Naive thymus-derived CD4-positive, alpha-beta T cell (primary cell): Measurements from ENCODE around the gene TMEM14C. TPM values are rescaled to one million over a fixed set of nuclear protein-coding genes. Genes with fewer than 3 reads are reported as not detected.
A peak's percentile ranks its signal among the peaks of the same experiment; 100 is the strongest.

Experiments used
- ATAC-seq: fragments of 150-1000 bp; cut with Tn5 transposase; 2 replicates; pipeline ENCODE4 v1.10.0; 2021; ENCODE audit warnings: mild to moderate bottlenecking, moderate library complexity
- CTCF ChIA-PET: fragments of 350-600 bp; sonication (Branson Sonifier 250); formaldehyde crosslinking; loops from one replicate; lab custom pipeline; 2021; ENCODE audit warnings: antibody characterized with exemption; lab: Charles Lee
- POLR2A ChIA-PET: fragments of 350-600 bp; sonication (Branson Sonifier 250); formaldehyde crosslinking; loops from one replicate; lab custom pipeline; 2021; ENCODE audit warnings: antibody characterized with exemption, inconsistent platforms; lab: Charles Lee
- DNase-seq, 9 donors: peaks; one replicate each; pipeline versions ENCODE4 v3.0.0 to v3.0.0-alpha.2; 2020 to 2022; ENCODE audit warnings: mixed read lengths in 1 of 9
- H3K27ac ChIP-seq: one replicate; pipeline ENCODE4 v1.7.0; 2013; ENCODE audit warnings: mild to moderate bottlenecking, low read depth, low read length, moderate library complexity
- H3K27me3 ChIP-seq, 2 donors: one replicate each; pipeline ENCODE4 v1.7.0; 2013; ENCODE audit warnings: low read length in 2 of 2, mild to moderate bottlenecking in 2 of 2, moderate library complexity in 2 of 2; ENCODE audit not compliant: control insufficient read depth in 2 of 2, insufficient read depth in 2 of 2
- H3K36me3 ChIP-seq, 3 experiments: 1 replicate in 2 of 3; 2 replicates in 1 of 3; pipeline ENCODE4 v1.7.0; 2013; ENCODE audit warnings: low read length in 3 of 3, mild to moderate bottlenecking in 3 of 3, moderate library complexity in 1 of 3; ENCODE audit not compliant: insufficient read depth in 3 of 3, control insufficient read depth in 2 of 3
- H3K4me1 ChIP-seq, 2 donors: one replicate each; pipeline ENCODE4 v1.7.0; 2013; ENCODE audit warnings: low read length in 2 of 2, mild to moderate bottlenecking in 2 of 2, moderate library complexity in 1 of 2; ENCODE audit not compliant: control insufficient read depth in 2 of 2, insufficient read depth in 2 of 2
- H3K4me3 ChIP-seq: 2 replicates; pipeline ENCODE4 v1.7.0; 2013; ENCODE audit warnings: mild to moderate bottlenecking, low read length
- H3K9me3 ChIP-seq, 3 experiments: 1 replicate in 2 of 3; 2 replicates in 1 of 3; pipeline ENCODE4 v1.7.0; 2013; ENCODE audit warnings: low read length in 3 of 3; ENCODE audit not compliant: control insufficient read depth in 2 of 3
- H3K27ac Mint-ChIP-seq, 9 donors: one replicate each; pipeline ENCODE4 v1.8.0; 2020 to 2022; ENCODE audit warnings: mixed read lengths in 9 of 9, mild to moderate bottlenecking in 8 of 9, moderate library complexity in 5 of 9, inconsistent platforms in 2 of 9
- H3K27me3 Mint-ChIP-seq, 5 donors: one replicate each; pipeline ENCODE4 v1.8.0; 2021 to 2022; ENCODE audit warnings: mixed read lengths in 5 of 5, mild to moderate bottlenecking in 1 of 5
- H3K36me3 Mint-ChIP-seq, 5 donors: one replicate each; pipeline ENCODE4 v1.8.0; 2020 to 2022; ENCODE audit warnings: mixed read lengths in 5 of 5, mild to moderate bottlenecking in 3 of 5, inconsistent platforms in 1 of 5
- H3K4me1 Mint-ChIP-seq, 7 donors: one replicate each; pipeline ENCODE4 v1.8.0; 2020 to 2022; ENCODE audit warnings: mixed read lengths in 7 of 7, mild to moderate bottlenecking in 3 of 7, inconsistent platforms in 1 of 7
- H3K4me3 Mint-ChIP-seq, 10 donors: one replicate each; pipeline ENCODE4 v1.8.0; 2020 to 2022; ENCODE audit warnings: mild to moderate bottlenecking in 10 of 10, mixed read lengths in 10 of 10, moderate library complexity in 6 of 10, inconsistent platforms in 2 of 10
- H3K9me3 Mint-ChIP-seq, 11 donors: one replicate each; pipeline ENCODE4 v1.8.0; 2020 to 2022; ENCODE audit warnings: mixed read lengths in 11 of 11, mild to moderate bottlenecking in 4 of 11, inconsistent platforms in 1 of 11, moderate library complexity in 1 of 11
- intact Hi-C, 2 donors: fragments of 100-400 bp; cut with micrococcal nuclease; formaldehyde crosslinking; loops; one replicate each; pipeline ENCODE4 v1.15.1; 2023
- polyA plus RNA-seq, 2 donors: library from polyadenylated mRNA; unstranded; fragments of 300-500 nt; fragmentation: Illumina TruSeq; gene quantifications; one replicate each; pipeline ENCODE4 v1.2.3, GENCODE V29; 2021
- total RNA-seq, 6 experiments: library from RNA in 5 of 6; stranded (reverse) in 5 of 6; gene quantifications; 1 replicate in 5 of 6; 2 replicates in 1 of 6; pipeline ENCODE4 v1.2.3 and lab custom pipeline; 2021 to 2026

Gene TMEM14C
- total and polyA plus RNA-seq, 7 experiments from 2014 or later, result 20.2 to 172 (median 40.4) TPM

DNA sequence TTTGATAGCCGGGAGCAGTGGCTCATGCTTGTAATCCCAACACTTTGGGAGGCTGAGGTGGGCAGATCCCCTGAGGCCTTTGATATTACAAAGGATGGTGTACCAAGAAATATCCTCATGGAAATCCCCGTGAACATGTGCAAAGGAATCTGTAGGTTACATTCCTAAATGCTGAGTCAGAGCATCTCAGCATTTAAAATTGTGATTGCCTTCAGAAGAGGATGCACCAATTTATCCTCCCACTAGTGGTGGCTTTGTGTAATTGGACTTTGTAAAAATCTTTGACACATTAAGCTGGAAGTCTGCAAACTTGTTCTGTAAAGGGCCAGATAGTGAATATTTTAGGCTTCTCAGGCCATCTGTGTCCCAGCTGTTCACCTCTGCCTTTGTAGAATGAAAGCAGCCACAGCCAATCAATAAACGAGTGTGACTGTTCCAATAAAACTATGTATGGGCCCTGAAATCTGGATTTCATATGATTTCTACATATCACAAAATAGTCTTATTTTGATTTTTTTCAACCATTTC lies 36.5 kb downstream of the TMEM14C start:
- Mint-ChIP-seq H3K4me1 (peaks cover 5 to 35% (median 24%) of the 10 kb centered on the region in 7 donors), H3K9me3 (no peaks in the 10 kb centered on the region), H3K27me3 (no peaks in the 10 kb centered on the region), H3K4me3 (no peak overlapping the region), H3K27ac (peak overlapping the region in 2 of 9 donors; percentile 28 to 72), H3K36me3 (peaks cover 12 to 61% (median 36%) of the 10 kb centered on the region in 5 donors)
- H3K36me3 ChIP-seq, result peaks cover 0 to 36% (median 4%) of the 10 kb centered on the region in 3 experiments
- H3K9me3 ChIP-seq, result no peaks in the 10 kb centered on the region
- CTCF ChIA-PET, result interaction anchor here (0.6 to 1.2 kb wide), 2 partner anchors 11 to 37 kb away, joined by 3 to 4 read pairs; partner anchors contain the start of genes TMEM14B and TMEM14C
- intact Hi-C loops, result loop anchor here (1.0 kb wide), 2 partner anchors 12 to 249 kb away; partner anchors contain the start of gene TMEM14B (in 1 of the 2)
- H3K4me1 ChIP-seq, result no peaks in the 10 kb centered on the region
- POLR2A ChIA-PET, result interaction anchor here (0.9 to 1.5 kb wide), 2 partner anchors 12 to 39 kb away, joined by 3 to 5 read pairs; partner anchors contain the start of gene TMEM14B
- H3K4me3 ChIP-seq, result no peak overlapping the region
- H3K27me3 ChIP-seq, result no peaks in the 10 kb centered on the region
- H3K27ac ChIP-seq, result no peak overlapping the region
- DNase-seq, result peak in 4 of 9 donors; percentile 8 to 27 (median 14)
- ATAC-seq, result peak; percentile 66

DNA sequence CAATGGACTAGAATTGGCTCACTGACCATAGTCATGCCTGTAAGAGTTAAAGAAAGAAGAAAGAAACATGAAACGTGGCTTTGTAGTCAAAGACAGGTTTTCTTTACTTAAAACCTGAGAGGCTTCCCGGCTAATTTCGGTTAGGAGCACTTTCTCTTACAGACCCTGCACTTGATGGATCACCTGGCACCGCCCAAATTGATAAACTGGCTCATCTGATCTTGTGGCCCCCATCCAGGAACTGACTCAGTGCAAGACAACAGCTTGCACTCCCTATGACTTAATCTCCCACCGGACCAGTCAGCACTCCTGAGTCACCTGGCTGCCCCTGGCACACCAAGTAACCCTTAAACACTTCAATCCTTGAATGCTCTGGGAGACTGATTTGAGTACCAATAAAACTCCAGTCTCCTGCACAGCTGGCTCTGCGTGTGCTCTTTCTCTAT lies 37.0 kb downstream of the TMEM14C start:
- H3K27me3 ChIP-seq, result no peaks in the 10 kb centered on the region
- H3K36me3 ChIP-seq, result peaks cover 0 to 30% (median 0%) of the 10 kb centered on the region in 3 experiments
- intact Hi-C loops, result loop anchor here (1.0 kb wide), 2 partner anchors 13 to 250 kb away; partner anchors contain the start of gene TMEM14B (in 1 of the 2)
- H3K4me1 Mint-ChIP-seq, result peaks cover 5 to 31% (median 20%) of the 10 kb centered on the region in 7 donors
- no peaks in the 10 kb centered on the region for H3K9me3 Mint-ChIP-seq
- H3K4me1 ChIP-seq, result no peaks in the 10 kb centered on the region
- no peak overlapping the region for H3K27ac ChIP-seq
- H3K27ac Mint-ChIP-seq, result peak overlapping the region in 1 of 9 donors; percentile 53
- ChIA-PET POLR2A (interaction anchor here (0.9 to 1.5 kb wide), 2 partner anchors 12 to 39 kb away, joined by 3 to 5 read pairs; partner anchors contain the start of gene TMEM14B), CTCF (interaction anchor here (0.6 to 1.2 kb wide), 2 partner anchors 12 to 37 kb away, joined by 3 to 4 read pairs; partner anchors contain the start of genes TMEM14B and TMEM14C)
- H3K9me3 ChIP-seq, result no peaks in the 10 kb centered on the region
- ATAC-seq (no peak), DNase-seq (no peak)
- no peaks in the 10 kb centered on the region for H3K27me3 Mint-ChIP-seq
- H3K36me3 Mint-ChIP-seq, result peaks cover 8 to 57% (median 31%) of the 10 kb centered on the region in 5 donors
- no peak overlapping the region for H3K4me3 Mint-ChIP-seq
- no peak overlapping the region for H3K4me3 ChIP-seq

DNA sequence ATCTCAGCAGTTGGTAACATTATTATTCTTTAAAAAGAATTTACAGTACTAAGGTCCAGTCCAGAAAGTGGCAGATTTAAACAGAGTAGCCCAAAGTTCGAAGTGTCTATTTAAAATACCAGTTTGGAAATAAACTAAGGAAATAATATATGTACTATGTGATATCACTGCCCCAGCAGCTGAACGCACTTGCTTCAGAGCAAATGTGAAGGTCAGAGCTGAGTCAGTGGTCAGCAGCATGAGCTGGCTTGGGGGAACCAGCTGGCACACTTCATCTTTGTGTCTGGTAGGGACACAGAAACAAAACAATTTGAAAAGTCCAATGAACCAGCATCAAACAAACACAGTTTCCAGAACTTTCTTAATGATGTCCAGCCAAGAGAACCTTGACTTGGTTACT lies 40.1 kb downstream of the TMEM14C start:
- H3K27me3 ChIP-seq, result no peaks in the 10 kb centered on the region
- ATAC-seq (no peak), DNase-seq (no peak)
- peaks cover 0 to 5% (median 0%) of the 10 kb centered on the region in 3 experiments for H3K36me3 ChIP-seq
- CTCF ChIA-PET, result interaction anchor here (1.2 kb wide), 1 partner anchor 285 kb away, joined by 3 read pairs; no protein-coding TSS in a partner anchor
- Mint-ChIP-seq H3K4me1 (peaks cover 5 to 21% (median 12%) of the 10 kb centered on the region in 7 donors), H3K27ac (no peak overlapping the region), H3K27me3 (no peaks in the 10 kb centered on the region), H3K4me3 (no peak overlapping the region), H3K36me3 (peaks cover 3 to 32% (median 17%) of the 10 kb centered on the region in 5 donors), H3K9me3 (no peaks in the 10 kb centered on the region)
- H3K9me3 ChIP-seq, result no peaks in the 10 kb centered on the region
- H3K4me3 ChIP-seq, result no peak overlapping the region
- H3K27ac ChIP-seq, result no peak overlapping the region
- POLR2A ChIA-PET, result no interaction called here
- H3K4me1 ChIP-seq, result no peaks in the 10 kb centered on the region
- intact Hi-C loops, result no loop called here

DNA sequence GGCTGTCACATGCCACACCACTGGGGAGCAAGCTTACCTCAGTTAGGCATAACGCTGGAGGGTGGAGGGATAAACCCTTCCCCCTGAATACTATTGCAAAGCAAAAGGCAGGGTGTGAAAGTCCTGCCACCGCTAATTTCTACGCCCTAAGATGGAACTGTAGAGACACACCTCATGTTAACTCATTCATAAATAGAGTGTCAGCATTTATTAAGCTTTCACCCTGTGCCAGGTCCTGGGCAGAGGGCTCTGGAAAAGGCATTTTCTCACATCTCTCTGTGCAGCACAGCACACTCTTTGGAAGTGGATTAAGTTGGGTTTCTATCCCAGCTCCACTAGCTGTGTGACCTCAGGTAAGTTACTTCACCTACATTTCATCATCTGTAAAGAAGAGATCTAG lies 46.5 kb downstream of the TMEM14C start:
- H3K4me3 ChIP-seq, result no peak overlapping the region
- CTCF ChIA-PET, result no interaction called here
- ATAC-seq, result no peak
- Mint-ChIP-seq H3K36me3 (peaks cover 0 to 26% (median 20%) of the 10 kb centered on the region in 5 donors), H3K9me3 (no peaks in the 10 kb centered on the region), H3K27ac (no peak overlapping the region), H3K4me1 (peaks cover 0 to 5% (median 0%) of the 10 kb centered on the region in 7 donors), H3K27me3 (no peaks in the 10 kb centered on the region), H3K4me3 (no peak overlapping the region)
- H3K36me3 ChIP-seq, result peaks cover 0 to 16% (median 0%) of the 10 kb centered on the region in 3 experiments
- H3K27me3 ChIP-seq, result no peaks in the 10 kb centered on the region
- no peak for DNase-seq
- no peaks in the 10 kb centered on the region for H3K4me1 ChIP-seq
- H3K27ac ChIP-seq, result no peak overlapping the region
- POLR2A ChIA-PET, result no interaction called here
- no peaks in the 10 kb centered on the region for H3K9me3 ChIP-seq
- intact Hi-C loops, result no loop called here

DNA sequence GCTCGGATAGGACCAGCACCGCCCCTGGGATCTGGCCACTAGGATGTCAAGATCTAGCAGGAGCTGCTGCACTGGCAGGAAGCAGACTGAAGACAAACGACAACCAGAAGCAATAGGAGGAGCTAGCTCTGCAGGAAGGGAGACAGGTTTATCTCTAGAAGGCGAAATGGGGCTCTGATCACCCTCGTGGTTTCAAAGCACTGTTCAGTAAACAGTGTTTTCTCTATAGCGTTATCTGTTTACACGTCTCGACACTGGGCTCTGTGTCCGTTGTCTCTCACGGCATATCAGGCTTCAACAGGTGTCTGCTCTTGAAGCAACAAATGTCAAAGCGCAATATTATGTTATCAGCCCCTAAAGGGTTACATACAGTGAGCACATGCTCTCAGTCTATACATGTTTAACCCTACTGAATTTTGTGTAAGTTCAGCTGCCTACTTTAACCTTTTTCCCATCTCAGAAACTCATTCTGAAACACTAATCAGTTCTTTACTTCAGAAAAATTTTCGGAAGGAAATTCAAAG lies 48.6 kb downstream of the TMEM14C start:
- ChIA-PET CTCF (no interaction called here), POLR2A (no interaction called here)
- Mint-ChIP-seq H3K27ac (no peak overlapping the region), H3K9me3 (no peaks in the 10 kb centered on the region), H3K4me3 (no peak overlapping the region), H3K27me3 (no peaks in the 10 kb centered on the region), H3K36me3 (peaks cover 0 to 35% (median 24%) of the 10 kb centered on the region in 5 donors), H3K4me1 (peaks cover 0 to 5% (median 0%) of the 10 kb centered on the region in 7 donors)
- Histone ChIP-seq H3K27me3 (no peaks in the 10 kb centered on the region), H3K4me1 (no peaks in the 10 kb centered on the region), H3K9me3 (no peaks in the 10 kb centered on the region), H3K36me3 (peaks cover 0 to 22% (median 0%) of the 10 kb centered on the region in 3 experiments), H3K27ac (no peak overlapping the region), H3K4me3 (no peak overlapping the region)
- DNase-seq (no peak), ATAC-seq (no peak)
- intact Hi-C loops, result no loop called here

DNA sequence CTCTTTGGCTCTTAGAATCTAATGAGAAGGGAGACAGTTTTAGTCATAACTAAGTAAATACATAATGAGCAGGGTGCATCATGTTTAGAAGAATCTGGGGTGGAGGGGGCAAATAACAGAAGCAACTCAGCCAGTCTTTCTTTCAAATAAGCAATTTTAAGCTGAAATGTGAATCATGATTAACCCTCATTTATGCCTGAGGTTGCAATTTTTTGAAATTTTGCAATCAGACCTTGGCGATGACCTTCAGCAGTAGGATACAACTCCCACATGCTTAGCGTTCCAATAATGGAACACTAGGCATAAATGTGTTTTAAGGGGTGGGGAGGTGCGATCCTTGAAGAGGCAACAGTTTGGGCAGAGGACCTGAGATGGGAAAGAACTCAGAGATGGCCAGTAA lies 55.4 kb downstream of the TMEM14C start:
- ATAC-seq (no peak), DNase-seq (no peak)
- Histone ChIP-seq H3K27me3 (no peaks in the 10 kb centered on the region), H3K27ac (no peak overlapping the region), H3K36me3 (peaks cover 0 to 12% (median 0%) of the 10 kb centered on the region in 3 experiments), H3K4me3 (no peak overlapping the region), H3K4me1 (no peaks in the 10 kb centered on the region), H3K9me3 (no peaks in the 10 kb centered on the region)
- POLR2A ChIA-PET, result no interaction called here
- H3K4me1 Mint-ChIP-seq, result peaks cover 0 to 13% (median 11%) of the 10 kb centered on the region in 7 donors
- no peaks in the 10 kb centered on the region for H3K9me3 Mint-ChIP-seq
- no peak overlapping the region for H3K4me3 Mint-ChIP-seq
- no peaks in the 10 kb centered on the region for H3K27me3 Mint-ChIP-seq
- H3K27ac Mint-ChIP-seq, result peak overlapping the region in 2 of 9 donors; percentile 7 to 48
- CTCF ChIA-PET, result no interaction called here
- intact Hi-C loops, result no loop called here
- H3K36me3 Mint-ChIP-seq, result peaks cover 5 to 39% (median 19%) of the 10 kb centered on the region in 5 donors
